HG02973 (cell line): ENCODE results near the gene MBP.

Experiments
- ATAC-seq: cut with Tn5 transposase; IDR thresholded peaks from one replicate; pipeline ENCODE4 v1.9.1; 2021; ENCODE audit warnings: moderate library complexity; ENCODE audit not compliant: unreplicated experiment

Gene MBP

GRCh38 chr18:77135339-77136075 lies 2.9 kb upstream of the MBP start:
- no peak for ATAC-seq

GRCh38 chr18:77134611-77135010 lies 2.0 kb upstream of the MBP start:
- no peak for ATAC-seq

- no peak for ATAC-seq
These were observed 1.4 kb upstream of the MBP start for GRCh38 chr18:77133835-77134496.

- ATAC-seq: no peak
These were observed 660 bp upstream of the MBP start for GRCh38 chr18:77133051-77133834.

GRCh38 chr18:77131652-77132368 lies 773 bp downstream of the MBP start:
- ATAC-seq: peak; percentile 46

- ATAC-seq: no peak
These were observed 1.4 kb downstream of the MBP start for GRCh38 chr18:77131100-77131651.

- no peak for ATAC-seq
These were observed 2.1 kb downstream of the MBP start for GRCh38 chr18:77130229-77131099.

- no peak for ATAC-seq
These were observed 3.4 kb downstream of the MBP start for GRCh38 chr18:77129150-77129551.

- ATAC-seq: peak; percentile 27
These were observed 4.6 kb downstream of the MBP start for GRCh38 chr18:77127769-77128671.

GRCh38 chr18:77124452-77124922 lies 8.1 kb downstream of the MBP start:
- peak; percentile 62 for ATAC-seq

GRCh38 chr18:77123320-77124231 lies 9.0 kb downstream of the MBP start:
- no peak for ATAC-seq

- ATAC-seq: no peak
These were observed 11.1 kb downstream of the MBP start for GRCh38 chr18:77121523-77121922.

GRCh38 chr18:77119851-77120491 lies 12.6 kb downstream of the MBP start:
- no peak for ATAC-seq

GRCh38 chr18:77119101-77119850 lies 13.3 kb downstream of the MBP start:
- ATAC-seq: no peak

GRCh38 chr18:77118256-77119090 lies 14.1 kb downstream of the MBP start:
- no peak for ATAC-seq
